Measurements from ENCODE around the gene SPDYE2.
"Not testable (repeated sequence)": the region's sequence is repeated elsewhere in the genome, so short reads cannot be mapped to it uniquely, and the experiment has no call there.

Gene SPDYE2

GRCh38 chr7:102606848-102607247 lies 55.8 kb downstream of the SPDYE2 start:
- DNase-seq: not testable (repeated sequence)

GRCh38 chr7:102609734-102610133 lies 58.7 kb downstream of the SPDYE2 start:
- not testable (repeated sequence) for DNase-seq

GRCh38 chr7:102610441-102610840 lies 59.4 kb downstream of the SPDYE2 start:
- DNase-seq: not testable (repeated sequence)

- not testable (repeated sequence) for DNase-seq
These were observed 60.1 kb downstream of the SPDYE2 start for GRCh38 chr7:102611013-102611674.

GRCh38 chr7:102611675-102612325 lies 60.8 kb downstream of the SPDYE2 start:
- DNase-seq: peak; percentile 2
